GM12878 (cell line): ENCODE data around the gene LIMS2. TPM values are rescaled to one million over a fixed set of nuclear protein-coding genes. Genes with fewer than 3 reads are reported as not detected.

Experiments used
- ASH2L ChIP-seq: fragments of 300-600, 200-600 bp; sonication (generic); IDR thresholded peaks from 2 replicates; pipeline ENCODE4 v1.6.1; 2017; ENCODE audit warnings: low read depth, mild to moderate bottlenecking, borderline replicate concordance
- BACH1 ChIP-seq: fragments of 450-650 bp; IDR thresholded peaks from 2 replicates; pipeline ENCODE4 v1.6.1; 2017; ENCODE audit warnings: mild to moderate bottlenecking, borderline replicate concordance
- CBFB ChIP-seq: IDR thresholded peaks from 2 replicates; pipeline ENCODE4 v1.6.1; 2016; ENCODE audit warnings: antibody characterized with exemption, low read depth
- CHD2 ChIP-seq: IDR thresholded peaks from 2 replicates; pipeline ENCODE4 v1.6.1; 2011; ENCODE audit warnings: low read depth, low read length, improper control_type of control experiment, borderline replicate concordance
- DPF2 ChIP-seq: fragments of 450-650 bp; IDR thresholded peaks from 2 replicates; pipeline ENCODE4 v1.6.1; 2017; ENCODE audit warnings: mild to moderate bottlenecking
- EZH2 ChIP-seq: IDR thresholded peaks from 2 replicates; pipeline ENCODE4 v1.6.1; 2012; ENCODE audit warnings: low read depth, mild to moderate bottlenecking, control low read depth, inconsistent platforms, low read length, borderline replicate concordance; ENCODE audit not compliant: control insufficient read depth
- FOS ChIP-seq: IDR thresholded peaks from 3 replicates; pipeline ENCODE4 v1.6.1; 2011; ENCODE audit warnings: borderline replicate concordance; ENCODE audit not compliant: insufficient read length; ENCODE audit errors: extremely low read depth
- KDM1A ChIP-seq: fragments of 200-600 bp; sonication (generic); IDR thresholded peaks from 2 replicates; pipeline ENCODE4 v1.6.1; 2016; ENCODE audit warnings: borderline replicate concordance
- LARP7 ChIP-seq: fragments of 450-650 bp; IDR thresholded peaks from 2 replicates; pipeline ENCODE4 v1.6.1; 2017; ENCODE audit warnings: mild to moderate bottlenecking
- NRF1 ChIP-seq: conservative IDR thresholded peaks from 2 replicates; pipeline ENCODE4 v1.6.1; 2011; ENCODE audit warnings: mild to moderate bottlenecking, low read depth, low read length, improper control_type of control experiment
- POLR2AphosphoS5 ChIP-seq: IDR thresholded peaks from 2 replicates; pipeline ENCODE4 v1.6.1; 2011; ENCODE audit warnings: mild to moderate bottlenecking, low read length, inconsistent platforms
- RFX5 ChIP-seq: IDR thresholded peaks from 2 replicates; pipeline ENCODE4 v1.6.1; 2011; ENCODE audit warnings: low read depth, low read length, improper control_type of control experiment
- SMC3 ChIP-seq: IDR thresholded peaks from 2 replicates; pipeline ENCODE4 v1.6.1; 2011; ENCODE audit warnings: low read length, improper control_type of control experiment, borderline replicate concordance
- SP1 ChIP-seq: IDR thresholded peaks from one replicate; pipeline ENCODE4 v1.6.1; 2011; ENCODE audit warnings: low read depth, low read length
- SUZ12 ChIP-seq: fragments of 200-600 bp; sonication (generic); IDR thresholded peaks from one replicate; pipeline ENCODE4 v1.6.1; 2018; ENCODE audit warnings: antibody characterized with exemption, mild to moderate bottlenecking; ENCODE audit not compliant: unreplicated experiment
- TBL1XR1 ChIP-seq: IDR thresholded peaks from 2 replicates; pipeline ENCODE4 v1.6.1; 2012; ENCODE audit warnings: low read depth, low read length, improper control_type of control experiment
- TCF3 ChIP-seq: IDR thresholded peaks from 2 replicates; pipeline ENCODE4 v1.6.1; 2012; ENCODE audit warnings: low read depth, mild to moderate bottlenecking, low read length, borderline replicate concordance; ENCODE audit not compliant: insufficient read depth
- WRNIP1 ChIP-seq: IDR thresholded peaks from 2 replicates; pipeline ENCODE4 v1.6.1; 2011; ENCODE audit warnings: low read depth, low read length, improper control_type of control experiment, borderline replicate concordance
- polyA plus RNA-seq, 11 experiments: library from polyadenylated mRNA; depleted of rRNA in 4 of 11; unstranded in 6 of 11; stranded (reverse) in 5 of 11; fragments of >200 nt; fragmentation: Nextera tagmentation in 4 of 11; fragmentation: Illumina TruSeq in 1 of 11; extraction: Ambion mirVana in 4 of 11; extraction: Trizol in 1 of 11; gene quantifications; 1 replicate in 1 of 11; 2 replicates in 10 of 11; pipeline versions ENCODE4 v1.2.1 to v1.2.3, GENCODE V29; 2011 to 2016; ENCODE audit warnings: inconsistent platforms in 2 of 11, missing spikeins in 2 of 11, low read depth in 1 of 11
- total RNA-seq, 4 experiments: library from RNA; depleted of rRNA in 3 of 4; stranded (reverse); fragments of >200 nt in 3 of 4; fragmentation: Illumina TruSeq in 1 of 4; extraction: Trizol in 1 of 4; gene quantifications; 2 replicates each; pipeline versions ENCODE4 v1.2.1 to v1.2.3, GENCODE V29; 2013 to 2021
- TF ChIP-seq, protein P1 (sequence below): fragments of 450-650 bp; IDR thresholded peaks from 2 replicates; pipeline ENCODE4 v1.6.1; 2014; ENCODE audit warnings: mild to moderate bottlenecking
- TF ChIP-seq, protein P2 (sequence below): IDR thresholded peaks from 2 replicates; pipeline ENCODE4 v1.6.1; 2012; ENCODE audit warnings: low read depth, low read length, improper control_type of control experiment
- TF ChIP-seq, protein P3 (sequence below): fragments of 450-650 bp; conservative IDR thresholded peaks from 2 replicates; pipeline ENCODE4 v1.6.1; 2017; ENCODE audit warnings: mild to moderate bottlenecking, moderate library complexity
- TF ChIP-seq, protein P4 (sequence below): IDR thresholded peaks from 2 replicates; pipeline ENCODE4 v1.6.1; 2011; ENCODE audit warnings: borderline replicate concordance, low read depth, mild to moderate bottlenecking, moderate library complexity, mixed read lengths, low read length; ENCODE audit not compliant: insufficient read depth; ENCODE audit errors: extremely low read length
- TF ChIP-seq, protein P5 (sequence below): fragments of 450-650 bp; IDR thresholded peaks from 2 replicates; pipeline ENCODE4 v1.6.1; 2018; ENCODE audit warnings: borderline replicate concordance, mild to moderate bottlenecking; ENCODE audit not compliant: partially characterized antibody

LIMS2 gene
- total and polyA plus RNA-seq, 10 of the 15 experiments (the other 5 are each of a cell fraction or from before 2014, with no cell fraction given): 0.06 to 0.81 (median 0.16) TPM; not detected in 2

DNA sequence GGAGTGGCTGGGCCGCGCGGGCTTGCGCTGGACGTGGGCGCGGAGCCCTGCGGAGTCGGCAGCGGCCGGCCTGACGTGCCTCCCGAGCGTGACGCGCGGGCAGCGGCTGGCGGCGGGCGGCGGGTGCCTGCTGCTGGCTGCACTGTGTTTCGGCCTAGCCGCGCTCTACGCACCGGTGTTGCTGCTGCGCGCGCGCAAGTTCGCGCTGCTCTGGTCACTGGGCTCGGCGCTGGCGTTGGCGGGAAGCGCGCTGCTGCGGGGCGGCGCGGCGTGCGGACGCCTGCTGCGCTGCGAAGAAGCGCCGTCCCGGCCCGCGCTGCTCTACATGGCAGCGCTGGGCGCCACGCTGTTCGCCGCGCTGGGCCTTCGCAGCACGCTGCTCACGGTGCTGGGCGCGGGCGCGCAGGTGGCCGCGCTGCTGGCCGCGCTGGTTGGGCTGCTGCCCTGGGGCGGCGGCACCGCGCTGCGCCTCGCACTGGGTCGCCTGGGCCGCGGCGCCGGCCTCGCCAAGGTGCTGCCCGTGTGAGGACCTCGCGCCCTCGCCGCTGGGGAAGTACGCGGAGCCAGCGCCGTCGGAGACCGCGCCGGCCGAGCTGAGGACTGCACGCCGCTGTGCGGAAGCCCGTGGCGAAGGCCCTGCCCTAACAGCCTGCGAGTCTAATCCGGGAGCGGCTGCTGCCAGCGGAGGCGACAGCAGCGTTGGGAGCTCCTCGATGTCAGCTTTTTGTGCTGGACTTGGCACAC lies 26.5 kb upstream of the LIMS2 start (continued):
- TF ChIP-seq KDM1A (no peak), DPF2 (peak; percentile 87), FOS (no peak), SUZ12 (no peak), WRNIP1 (no peak), SMC3 (no peak), ASH2L (no peak), CBFB (no peak), TCF3 (no peak), LARP7 (peak; percentile 100), RFX5 (no peak), SP1 (no peak), BACH1 (no peak; the same call in 1 of the 2 replicates), TBL1XR1 (no peak), POLR2AphosphoS5 (peak; percentile 64; the same call in 1 of the 2 replicates), CHD2 (0 out of 2 replicates have a peak, but pooled peaks have one; percentile 23), EZH2 (no peak), NRF1 (peak; percentile 33; the same call in 1 of the 2 replicates)
- TF ChIP-seq, protein P1, sequence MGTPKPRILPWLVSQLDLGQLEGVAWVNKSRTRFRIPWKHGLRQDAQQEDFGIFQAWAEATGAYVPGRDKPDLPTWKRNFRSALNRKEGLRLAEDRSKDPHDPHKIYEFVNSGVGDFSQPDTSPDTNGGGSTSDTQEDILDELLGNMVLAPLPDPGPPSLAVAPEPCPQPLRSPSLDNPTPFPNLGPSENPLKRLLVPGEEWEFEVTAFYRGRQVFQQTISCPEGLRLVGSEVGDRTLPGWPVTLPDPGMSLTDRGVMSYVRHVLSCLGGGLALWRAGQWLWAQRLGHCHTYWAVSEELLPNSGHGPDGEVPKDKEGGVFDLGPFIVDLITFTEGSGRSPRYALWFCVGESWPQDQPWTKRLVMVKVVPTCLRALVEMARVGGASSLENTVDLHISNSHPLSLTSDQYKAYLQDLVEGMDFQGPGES: no peak
- TF ChIP-seq, protein P2, sequence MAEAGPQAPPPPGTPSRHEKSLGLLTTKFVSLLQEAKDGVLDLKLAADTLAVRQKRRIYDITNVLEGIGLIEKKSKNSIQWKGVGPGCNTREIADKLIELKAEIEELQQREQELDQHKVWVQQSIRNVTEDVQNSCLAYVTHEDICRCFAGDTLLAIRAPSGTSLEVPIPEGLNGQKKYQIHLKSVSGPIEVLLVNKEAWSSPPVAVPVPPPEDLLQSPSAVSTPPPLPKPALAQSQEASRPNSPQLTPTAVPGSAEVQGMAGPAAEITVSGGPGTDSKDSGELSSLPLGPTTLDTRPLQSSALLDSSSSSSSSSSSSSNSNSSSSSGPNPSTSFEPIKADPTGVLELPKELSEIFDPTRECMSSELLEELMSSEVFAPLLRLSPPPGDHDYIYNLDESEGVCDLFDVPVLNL: no peak
- TF ChIP-seq, protein P3, sequence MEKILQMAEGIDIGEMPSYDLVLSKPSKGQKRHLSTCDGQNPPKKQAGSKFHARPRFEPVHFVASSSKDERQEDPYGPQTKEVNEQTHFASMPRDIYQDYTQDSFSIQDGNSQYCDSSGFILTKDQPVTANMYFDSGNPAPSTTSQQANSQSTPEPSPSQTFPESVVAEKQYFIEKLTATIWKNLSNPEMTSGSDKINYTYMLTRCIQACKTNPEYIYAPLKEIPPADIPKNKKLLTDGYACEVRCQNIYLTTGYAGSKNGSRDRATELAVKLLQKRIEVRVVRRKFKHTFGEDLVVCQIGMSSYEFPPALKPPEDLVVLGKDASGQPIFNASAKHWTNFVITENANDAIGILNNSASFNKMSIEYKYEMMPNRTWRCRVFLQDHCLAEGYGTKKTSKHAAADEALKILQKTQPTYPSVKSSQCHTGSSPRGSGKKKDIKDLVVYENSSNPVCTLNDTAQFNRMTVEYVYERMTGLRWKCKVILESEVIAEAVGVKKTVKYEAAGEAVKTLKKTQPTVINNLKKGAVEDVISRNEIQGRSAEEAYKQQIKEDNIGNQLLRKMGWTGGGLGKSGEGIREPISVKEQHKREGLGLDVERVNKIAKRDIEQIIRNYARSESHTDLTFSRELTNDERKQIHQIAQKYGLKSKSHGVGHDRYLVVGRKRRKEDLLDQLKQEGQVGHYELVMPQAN: peak; percentile 85
- TF ChIP-seq, protein P4, sequence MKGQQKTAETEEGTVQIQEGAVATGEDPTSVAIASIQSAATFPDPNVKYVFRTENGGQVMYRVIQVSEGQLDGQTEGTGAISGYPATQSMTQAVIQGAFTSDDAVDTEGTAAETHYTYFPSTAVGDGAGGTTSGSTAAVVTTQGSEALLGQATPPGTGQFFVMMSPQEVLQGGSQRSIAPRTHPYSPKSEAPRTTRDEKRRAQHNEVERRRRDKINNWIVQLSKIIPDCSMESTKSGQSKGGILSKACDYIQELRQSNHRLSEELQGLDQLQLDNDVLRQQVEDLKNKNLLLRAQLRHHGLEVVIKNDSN: no peak
- TF ChIP-seq, protein P5, sequence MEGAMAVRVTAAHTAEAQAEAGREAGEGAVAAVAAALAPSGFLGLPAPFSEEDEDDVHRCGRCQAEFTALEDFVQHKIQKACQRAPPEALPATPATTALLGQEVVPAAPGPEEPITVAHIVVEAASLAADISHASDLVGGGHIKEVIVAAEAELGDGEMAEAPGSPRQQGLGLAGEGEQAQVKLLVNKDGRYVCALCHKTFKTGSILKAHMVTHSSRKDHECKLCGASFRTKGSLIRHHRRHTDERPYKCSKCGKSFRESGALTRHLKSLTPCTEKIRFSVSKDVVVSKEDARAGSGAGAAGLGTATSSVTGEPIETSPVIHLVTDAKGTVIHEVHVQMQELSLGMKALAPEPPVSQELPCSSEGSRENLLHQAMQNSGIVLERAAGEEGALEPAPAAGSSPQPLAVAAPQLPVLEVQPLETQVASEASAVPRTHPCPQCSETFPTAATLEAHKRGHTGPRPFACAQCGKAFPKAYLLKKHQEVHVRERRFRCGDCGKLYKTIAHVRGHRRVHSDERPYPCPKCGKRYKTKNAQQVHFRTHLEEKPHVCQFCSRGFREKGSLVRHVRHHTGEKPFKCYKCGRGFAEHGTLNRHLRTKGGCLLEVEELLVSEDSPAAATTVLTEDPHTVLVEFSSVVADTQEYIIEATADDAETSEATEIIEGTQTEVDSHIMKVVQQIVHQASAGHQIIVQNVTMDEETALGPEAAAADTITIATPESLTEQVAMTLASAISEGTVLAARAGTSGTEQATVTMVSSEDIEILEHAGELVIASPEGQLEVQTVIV: no peak
